HepG2 (cell line): ENCODE data around the gene CYP2J2.
"Not testable (repeated sequence)": the region's sequence is repeated elsewhere in the genome, so short reads cannot be mapped to it uniquely, and the experiment has no call there.

Experiments
- CTCF ChIP-seq: sonication (generic); formaldehyde crosslinking; IDR thresholded peaks from 2 replicates; pipeline ENCODE4 v1.5.0; 2020; ENCODE audit warnings: mild to moderate bottlenecking, missing genetic modification reagents, moderate library complexity
- JUN ChIP-seq: sonication (generic); formaldehyde crosslinking; IDR thresholded peaks from 2 replicates; pipeline ENCODE4 v1.4.0; 2020; ENCODE audit warnings: mild to moderate bottlenecking, missing genetic modification reagents
- POLR2A ChIP-seq, 2 experiments: IDR thresholded peaks; 2 replicates each; pipeline ENCODE4 v1.6.1; 2011; ENCODE audit warnings: low read depth in 2 of 2, low read length in 2 of 2, mild to moderate bottlenecking in 1 of 2, moderate library complexity in 1 of 2; ENCODE audit not compliant: insufficient read depth in 1 of 2
- POLR2AphosphoS2 ChIP-seq: IDR thresholded peaks from 2 replicates; pipeline ENCODE4 v1.6.1; 2011; ENCODE audit warnings: low read depth, low read length, improper control_type of control experiment
- TEAD3 ChIP-seq: optimal IDR thresholded peaks from 2 replicates; pipeline ENCODE3; 2016; ENCODE audit warnings: borderline replicate concordance
- ZNF446 ChIP-seq: sonication (generic); formaldehyde crosslinking; IDR thresholded peaks from 2 replicates; pipeline ENCODE4 v1.5.0; 2020; ENCODE audit warnings: mild to moderate bottlenecking, missing genetic modification reagents
- ZXDC ChIP-seq: sonication (generic); formaldehyde crosslinking; IDR thresholded peaks from 2 replicates; pipeline ENCODE4 v1.5.0; 2020; ENCODE audit warnings: mild to moderate bottlenecking, missing genetic modification reagents

DNA sequence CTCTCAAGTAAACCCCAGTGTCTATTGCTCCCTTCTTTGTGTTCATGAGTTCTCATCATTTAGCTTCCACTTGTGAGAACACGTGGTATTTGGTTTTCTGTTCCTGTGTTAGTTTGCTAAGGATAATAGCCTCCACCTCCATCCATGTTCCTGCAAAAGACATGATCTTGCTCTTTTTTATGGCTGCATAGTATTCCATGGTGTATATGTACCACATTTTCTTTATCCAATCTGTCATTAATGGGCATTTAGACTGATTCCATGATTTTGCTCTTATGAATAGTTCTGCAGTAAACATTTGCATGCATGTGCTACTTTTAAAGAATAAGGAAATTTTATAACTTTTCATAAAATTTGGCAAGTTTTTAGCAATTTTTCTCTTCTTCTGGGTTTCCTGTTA, 71.3 kb downstream of the CYP2J2 start:
- not testable (repeated sequence) for TF ChIP-seq POLR2A (IDR thresholded peaks at IDR 0.05; ENCODE audit: insufficient read depth in 1 of 2, low read depth in 2 of 2, low read length in 2 of 2); ZXDC (CRISPR knock-in tag); TEAD3 (CRISPR knock-in tag); CTCF (CRISPR knock-in tag); POLR2AphosphoS2; JUN (CRISPR knock-in tag); ZNF446 (CRISPR knock-in tag)
